A549 (cell line): Measurements from ENCODE around the gene B4GALT1. TPM values are rescaled to one million over a fixed set of nuclear protein-coding genes. Genes with fewer than 3 reads are reported as not detected.

Experiments
- ATAC-seq, 2 experiments: fragments of 200-7000 bp in 1 of 2; fragments of >200 bp in 1 of 2; cut with Nextera tagmentation in 1 of 2; cut with Tn5 transposase in 1 of 2; 3 replicates each; pipeline versions ENCODE4 v1.8.0 to v1.9.1; 2018 to 2020; ENCODE audit warnings: mild to moderate bottlenecking in 1 of 2, moderate library complexity in 1 of 2
- CTCF ChIA-PET: fragments of 300-600 bp; sonication (Branson Sonifier 250); formaldehyde crosslinking; extraction: SDS; loops from one replicate; lab custom pipeline; 2021; ENCODE audit warnings: antibody characterized with exemption, inconsistent platforms; lab: Yijun Ruan, JAX
- POLR2A ChIA-PET: fragments of 350-600 bp; formaldehyde crosslinking; extraction: SDS; loops from one replicate; lab custom pipeline; 2021; ENCODE audit warnings: antibody characterized with exemption, inconsistent platforms; lab: Yijun Ruan, JAX
- DNase-seq, 2 experiments: peaks; one replicate each; pipeline versions ENCODE4 v3.0.0 to v3.0.0-alpha.2; 2011 to 2016; ENCODE audit warnings: low read depth in 1 of 2, low spot score in 1 of 2
- FAIRE-seq: peaks from 2 replicates; lab custom pipeline; 2011; peaks lifted over from hg19 to GRCh38; lab: Jason Lieb, UNC
- H3K27ac ChIP-seq, 2 experiments: fragments of >200 bp; sonication (Bioruptor Twin); formaldehyde crosslinking; 3 replicates each; pipeline ENCODE4 v1.5.1; 2016 to 2017
- H3K4me1 ChIP-seq: fragments of >200 bp; sonication (Bioruptor Twin); formaldehyde crosslinking; 3 replicates; pipeline ENCODE4 v1.6.1; 2016
- H3K4me2 ChIP-seq: fragments of >200 bp; sonication (Bioruptor Twin); formaldehyde crosslinking; 3 replicates; pipeline ENCODE4 v1.6.1; 2016
- H3K4me3 ChIP-seq: fragments of >200 bp; sonication (Bioruptor Twin); formaldehyde crosslinking; 3 replicates; pipeline ENCODE4 v1.5.1; 2016
- H3K9me3 ChIP-seq: fragments of >200 bp; sonication (Bioruptor Twin); formaldehyde crosslinking; 3 replicates; pipeline ENCODE4 v1.6.1; 2016
- CBX2 ChIP-seq: fragments of 200-600 bp; sonication (generic); IDR thresholded peaks from 2 replicates; pipeline ENCODE4 v1.6.1; 2016; ENCODE audit warnings: low read depth, mild to moderate bottlenecking, borderline replicate concordance
- CEBPB ChIP-seq, 2 experiments: fragments of >200 bp in 1 of 2; sonication (Bioruptor Twin) in 1 of 2; formaldehyde crosslinking in 1 of 2; IDR thresholded peaks; 2 replicates each; pipeline ENCODE4 v1.6.1; 2012 to 2016
- CHD2 ChIP-seq: fragments of 150-350 bp; IDR thresholded peaks from 2 replicates; pipeline ENCODE4 v1.6.1; 2014; ENCODE audit warnings: low read length; ENCODE audit not compliant: partially characterized antibody
- EHMT2 ChIP-seq: fragments of 200-600 bp; sonication (generic); IDR thresholded peaks from 2 replicates; pipeline ENCODE4 v1.6.1; 2016; ENCODE audit warnings: antibody characterized with exemption, low read depth, mild to moderate bottlenecking, moderate library complexity
- HOXB13 ChIP-seq: fragments of 250-450 bp; sonication (Bioruptor Pico); IDR thresholded peaks from 2 replicates; pipeline ENCODE4 v1.5.0; 2020; ENCODE audit warnings: low read depth, mild to moderate bottlenecking, moderate library complexity
- HOXB5 ChIP-seq: fragments of 250-450 bp; sonication (Bioruptor Pico); IDR thresholded peaks from 2 replicates; pipeline ENCODE4 v1.5.0; 2020; ENCODE audit warnings: mild to moderate bottlenecking, moderate library complexity
- MAZ ChIP-seq: fragments of 150-350 bp; IDR thresholded peaks from 2 replicates; pipeline ENCODE4 v1.6.1; 2014; ENCODE audit warnings: antibody characterized with exemption, low read depth, low read length, borderline replicate concordance
- NPAS2 ChIP-seq: fragments of 250-450 bp; sonication (Bioruptor Pico); IDR thresholded peaks from 2 replicates; pipeline ENCODE4 v1.8.0; 2022; ENCODE audit warnings: mild to moderate bottlenecking, moderate library complexity, borderline replicate concordance
- PHF8 ChIP-seq: fragments of 200-600 bp; sonication (generic); IDR thresholded peaks from 2 replicates; pipeline ENCODE4 v1.6.1; 2016; ENCODE audit warnings: low read depth, mild to moderate bottlenecking, antibody characterized with exemption, moderate library complexity, borderline replicate concordance
- POLR2A ChIP-seq: IDR thresholded peaks from 2 replicates; pipeline ENCODE4 v1.6.1; 2012; ENCODE audit warnings: mild to moderate bottlenecking, low read length
- POLR2AphosphoS2 ChIP-seq: conservative IDR thresholded peaks from 2 replicates; pipeline ENCODE4 v1.6.1; 2012; ENCODE audit warnings: low read length, improper control_type of control experiment, inconsistent platforms
- RAD21 ChIP-seq, 2 experiments: fragments of >200 bp in 1 of 2; sonication (Bioruptor Twin) in 1 of 2; formaldehyde crosslinking in 1 of 2; IDR thresholded peaks in 1 of 2; conservative IDR thresholded peaks in 1 of 2; 2 replicates in 1 of 2; 3 replicates in 1 of 2; pipeline ENCODE4 v1.6.1; 2012 to 2018; ENCODE audit warnings: inconsistent platforms in 1 of 2
- RNF2 ChIP-seq: fragments of 200-600 bp; sonication (generic); IDR thresholded peaks from 2 replicates; pipeline ENCODE4 v1.6.1; 2016; ENCODE audit warnings: low read depth, mild to moderate bottlenecking, antibody characterized with exemption, moderate library complexity, borderline replicate concordance
- SMC3 ChIP-seq: fragments of >200 bp; sonication (Bioruptor Twin); formaldehyde crosslinking; IDR thresholded peaks from 3 replicates; pipeline ENCODE4 v1.6.1; 2018; ENCODE audit warnings: inconsistent platforms
- TFCP2L1 ChIP-seq: fragments of 250-450 bp; sonication (Bioruptor Pico); IDR thresholded peaks from 2 replicates; pipeline ENCODE4 v1.5.0; 2021; ENCODE audit warnings: mild to moderate bottlenecking
- ZC3H11A ChIP-seq: fragments of 450-650 bp; IDR thresholded peaks from 2 replicates; pipeline ENCODE4 v1.6.1; 2014; ENCODE audit warnings: antibody characterized with exemption, mild to moderate bottlenecking
- ZNF302 ChIP-seq: fragments of 250-450 bp; sonication (Bioruptor Pico); IDR thresholded peaks from 2 replicates; pipeline ENCODE4 v1.9.0; 2021; ENCODE audit warnings: inconsistent platforms, mild to moderate bottlenecking, moderate library complexity
- WGBS: methylation state at CpG from one replicate; pipeline ENCODE4 v1.1.6; 2017; ENCODE audit errors: missing lambda C conversion rate; 5-methylcytosine and 5-hydroxymethylcytosine counted together
- polyA plus RNA-seq, 4 experiments: library from polyadenylated mRNA; depleted of rRNA in 3 of 4; stranded (reverse); fragments of >200 nt; fragmentation: RNase III in 1 of 4; extraction: RNeasy Plus Mini Kit Qiagen cat#74134 plus additional on column Dnase treatment in 1 of 4; gene quantifications; 2 replicates in 3 of 4; 3 replicates in 1 of 4; pipeline ENCODE4 v1.2.3, GENCODE V29; 2011 to 2017
- TF ChIP-seq, protein P1 (sequence below): fragments of >200 bp; sonication (Bioruptor Twin); formaldehyde crosslinking; IDR thresholded peaks from 2 replicates; pipeline ENCODE4 v1.6.1; 2016
- TF ChIP-seq, protein P2 (sequence below): fragments of >200 bp; sonication (Bioruptor Twin); formaldehyde crosslinking; IDR thresholded peaks from 3 replicates; pipeline ENCODE4 v1.5.1; 2016
- TF ChIP-seq, protein P3 (sequence below): IDR thresholded peaks from 2 replicates; pipeline ENCODE4 v1.6.1; 2012
- TF ChIP-seq, protein P4 (sequence below): fragments of 250-450 bp; sonication (Bioruptor Pico); IDR thresholded peaks from 2 replicates; pipeline ENCODE4 v1.5.0; 2020; ENCODE audit warnings: low read depth, mild to moderate bottlenecking, moderate library complexity

B4GALT1 gene
- polyA plus RNA-seq, 2 of the 4 experiments (the other 2 are of a cell fraction), result 167 to 180 TPM

- 69% methylated on average over 11 of the region's 11 CpGs for WGBS
- Histone ChIP-seq H3K4me3 (no peak overlapping the region), H3K4me2 (no peak overlapping the region; the same call in 2 of the 3 replicates), H3K4me1 (peaks cover 40% of the 10 kb centered on the region), H3K27ac (peak overlapping the region; percentile 64 to 79; a peak in 4 of 6 replicates), H3K9me3 (no peaks in the 10 kb centered on the region)
- POLR2A ChIA-PET, result interaction anchor here (0.6 to 1.5 kb wide), 2 partner anchors 10 to 146 kb away, joined by 3 to 7 read pairs; no protein-coding TSS in a partner anchor
- TF ChIP-seq, protein P1, sequence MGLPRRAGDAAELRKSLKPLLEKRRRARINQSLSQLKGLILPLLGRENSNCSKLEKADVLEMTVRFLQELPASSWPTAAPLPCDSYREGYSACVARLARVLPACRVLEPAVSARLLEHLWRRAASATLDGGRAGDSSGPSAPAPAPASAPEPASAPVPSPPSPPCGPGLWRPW, result no peak
- no peak for TF ChIP-seq TFCP2L1 (CRISPR knock-in tag)
- TF ChIP-seq SMC3, result peak; percentile 67
- peak; percentile 74 to 83 for TF ChIP-seq RAD21 (conservative IDR thresholded peaks at IDR 0.05 in 1 of 2, IDR thresholded peaks at IDR 0.05 in 1 of 2)
- TF ChIP-seq, protein P2, sequence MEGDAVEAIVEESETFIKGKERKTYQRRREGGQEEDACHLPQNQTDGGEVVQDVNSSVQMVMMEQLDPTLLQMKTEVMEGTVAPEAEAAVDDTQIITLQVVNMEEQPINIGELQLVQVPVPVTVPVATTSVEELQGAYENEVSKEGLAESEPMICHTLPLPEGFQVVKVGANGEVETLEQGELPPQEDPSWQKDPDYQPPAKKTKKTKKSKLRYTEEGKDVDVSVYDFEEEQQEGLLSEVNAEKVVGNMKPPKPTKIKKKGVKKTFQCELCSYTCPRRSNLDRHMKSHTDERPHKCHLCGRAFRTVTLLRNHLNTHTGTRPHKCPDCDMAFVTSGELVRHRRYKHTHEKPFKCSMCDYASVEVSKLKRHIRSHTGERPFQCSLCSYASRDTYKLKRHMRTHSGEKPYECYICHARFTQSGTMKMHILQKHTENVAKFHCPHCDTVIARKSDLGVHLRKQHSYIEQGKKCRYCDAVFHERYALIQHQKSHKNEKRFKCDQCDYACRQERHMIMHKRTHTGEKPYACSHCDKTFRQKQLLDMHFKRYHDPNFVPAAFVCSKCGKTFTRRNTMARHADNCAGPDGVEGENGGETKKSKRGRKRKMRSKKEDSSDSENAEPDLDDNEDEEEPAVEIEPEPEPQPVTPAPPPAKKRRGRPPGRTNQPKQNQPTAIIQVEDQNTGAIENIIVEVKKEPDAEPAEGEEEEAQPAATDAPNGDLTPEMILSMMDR, result peak; percentile 46
- TF ChIP-seq ZC3H11A, result no peak
- TF ChIP-seq CBX2, result no peak
- TF ChIP-seq, protein P3, sequence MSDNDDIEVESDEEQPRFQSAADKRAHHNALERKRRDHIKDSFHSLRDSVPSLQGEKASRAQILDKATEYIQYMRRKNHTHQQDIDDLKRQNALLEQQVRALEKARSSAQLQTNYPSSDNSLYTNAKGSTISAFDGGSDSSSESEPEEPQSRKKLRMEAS, result peak; percentile 64; the same call in 1 of the 2 replicates
- ATAC-seq, result peak in 1 of 2 experiments; percentile 14; a peak in 2 of 6 replicates
- DNase-seq, result peak in 1 of 2 experiments; percentile 66
- no peak for FAIRE-seq
- CTCF ChIA-PET, result interaction anchor here (0.8 to 4.1 kb wide), 19 partner anchors 9 to 125 kb away, joined by 3 to 32 read pairs (median 4); no protein-coding TSS in a partner anchor
Observed at GRCh38 chr9:33170464-33171415, 3.6 kb upstream of the B4GALT1 start.

- no peak for TF ChIP-seq MAZ
- TF ChIP-seq, protein P2, result no peak
- no peak for TF ChIP-seq EHMT2
- TF ChIP-seq HOXB13 (CRISPR knock-in tag), result no peak
- TF ChIP-seq TFCP2L1 (CRISPR knock-in tag), result no peak
- no peak for TF ChIP-seq RNF2
- no peak for TF ChIP-seq CEBPB (IDR thresholded peaks at IDR 0.05)
- no peak for TF ChIP-seq POLR2A
- TF ChIP-seq PHF8, result no peak
- TF ChIP-seq ZNF302, result no peak
- TF ChIP-seq NPAS2 (CRISPR knock-in tag), result no peak
- TF ChIP-seq, protein P4, sequence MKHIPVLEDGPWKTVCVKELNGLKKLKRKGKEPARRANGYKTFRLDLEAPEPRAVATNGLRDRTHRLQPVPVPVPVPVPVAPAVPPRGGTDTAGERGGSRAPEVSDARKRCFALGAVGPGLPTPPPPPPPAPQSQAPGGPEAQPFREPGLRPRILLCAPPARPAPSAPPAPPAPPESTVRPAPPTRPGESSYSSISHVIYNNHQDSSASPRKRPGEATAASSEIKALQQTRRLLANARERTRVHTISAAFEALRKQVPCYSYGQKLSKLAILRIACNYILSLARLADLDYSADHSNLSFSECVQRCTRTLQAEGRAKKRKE (CRISPR knock-in tag), result no peak
- TF ChIP-seq HOXB5 (CRISPR knock-in tag), result no peak
- no peak for TF ChIP-seq CBX2
- no peak for TF ChIP-seq CHD2
- TF ChIP-seq POLR2AphosphoS2, result no peak
- Histone ChIP-seq H3K4me3 (no peak overlapping the region), H3K4me1 (peaks cover 46% of the 10 kb centered on the region), H3K27ac (peak overlapping the region in 1 of 2 experiments; percentile 97; a peak in 2 of 6 replicates), H3K9me3 (no peaks in the 10 kb centered on the region), H3K4me2 (no peak overlapping the region)
- DNase-seq, result no peak
- ChIA-PET CTCF (interaction anchor here (0.6 to 4.1 kb wide), 8 partner anchors 9 to 107 kb away, joined by 3 to 32 read pairs (median 4); no protein-coding TSS in a partner anchor), POLR2A (no interaction called here)
- FAIRE-seq, result no peak
- 97% methylated on average over 1 of the region's 1 CpG for WGBS
- ATAC-seq, result no peak
Observed at GRCh38 chr9:33168941-33169544, 1.9 kb upstream of the B4GALT1 start.
